Measurements from ENCODE around the gene MYO5B. TPM values are rescaled to one million over a fixed set of nuclear protein-coding genes. Genes with fewer than 3 reads are reported as not detected.

Gene MYO5B
- total and polyA plus RNA-seq, 8 donors, result 6.2 to 25.3 (median 12.6) TPM

- ATAC-seq (peak; percentile 20 to 50 (median 24)), DNase-seq (no peak), FAIRE-seq (no peak)
- WGBS, 2 donors, result 53 to 55% methylated on average over 2 of the region's 2 CpGs
- H3K27ac ChIP-seq, result peak overlapping the region in 2 of 4 donors; percentile 28 to 51
- TF ChIP-seq CTCF (IDR thresholded peaks at IDR 0.05), result no peak
- intact Hi-C loops (cut with DNase I), result no loop called here
- H3K4me1 ChIP-seq, result peaks cover 0 to 13% (median 0%) of the 10 kb centered on the region in 3 donors
- peaks cover 0 to 11% (median 0%) of the 10 kb centered on the region in 3 donors for H3K36me3 ChIP-seq
- no peak overlapping the region for H3K4me3 ChIP-seq
- H3K9me3 ChIP-seq, result no peaks in the 10 kb centered on the region
- no peaks in the 10 kb centered on the region for H3K27me3 ChIP-seq
Measured at GRCh38 chr18:49835405-49835804, 359.5 kb downstream of the MYO5B start.

DNA sequence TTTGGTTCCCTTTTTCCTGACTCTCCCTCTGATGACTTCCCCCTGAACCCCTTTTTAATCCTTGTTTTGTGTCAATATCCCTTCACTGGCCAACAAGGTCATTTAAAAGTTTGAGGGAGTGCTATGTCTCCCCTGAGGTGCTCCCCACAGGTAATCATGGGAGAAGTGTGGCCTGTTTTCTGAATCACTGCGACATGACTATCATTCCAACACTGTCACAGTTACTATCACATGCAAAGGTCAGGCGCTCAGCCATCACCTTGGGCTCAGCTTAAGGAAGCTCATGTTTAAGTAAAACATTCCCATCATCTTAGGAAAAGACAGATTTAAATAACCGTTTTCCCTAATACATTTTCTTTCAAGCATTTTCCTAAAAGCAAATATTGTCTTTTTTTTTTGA, 360.7 kb downstream of the MYO5B start:
- WGBS, 2 donors, result 62 to 96% methylated on average over 3 of the region's 3 CpGs
- H3K27ac ChIP-seq, result peak overlapping the region in 1 of 4 donors; percentile 51
- H3K36me3 ChIP-seq, result peaks cover 0 to 7% (median 0%) of the 10 kb centered on the region in 3 donors
- no peaks in the 10 kb centered on the region for H3K27me3 ChIP-seq
- ATAC-seq (no peak), DNase-seq (no peak), FAIRE-seq (no peak)
- H3K4me1 ChIP-seq, result peaks cover 0 to 13% (median 0%) of the 10 kb centered on the region in 3 donors
- no peak overlapping the region for H3K4me3 ChIP-seq
- intact Hi-C loops (cut with DNase I), result no loop called here
- TF ChIP-seq CTCF (IDR thresholded peaks at IDR 0.05), result no peak
- no peaks in the 10 kb centered on the region for H3K9me3 ChIP-seq

DNA sequence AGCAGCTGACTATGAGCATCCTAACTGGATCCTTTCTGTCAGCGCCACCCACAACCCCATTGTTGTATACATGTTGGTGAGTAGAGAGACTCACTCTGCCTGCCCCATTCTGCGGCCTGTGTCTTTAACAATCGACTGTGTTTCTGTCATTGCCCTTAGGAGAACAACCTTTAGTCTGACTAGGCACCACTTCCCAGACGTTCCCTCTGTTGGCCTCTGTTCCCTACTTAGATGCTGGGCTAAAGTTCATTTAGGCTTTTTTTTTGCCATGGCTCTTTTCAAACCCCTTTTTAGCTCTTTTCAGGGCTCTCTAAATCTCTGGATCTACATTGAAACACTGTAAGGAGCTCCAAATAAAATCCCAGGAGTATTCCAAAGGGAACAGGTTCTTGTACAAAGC, 361.1 kb downstream of the MYO5B start:
- intact Hi-C loops (cut with DNase I), result no loop called here
- WGBS, 2 donors, result 88 to 90% methylated on average over 4 of the region's 4 CpGs
- Histone ChIP-seq H3K27ac (peak overlapping the region in 1 of 4 donors; percentile 51), H3K27me3 (no peaks in the 10 kb centered on the region), H3K4me3 (no peak overlapping the region), H3K4me1 (peaks cover 0 to 13% (median 0%) of the 10 kb centered on the region in 3 donors), H3K9me3 (no peaks in the 10 kb centered on the region), H3K36me3 (peaks cover 0 to 7% (median 0%) of the 10 kb centered on the region in 3 donors)
- TF ChIP-seq CTCF (IDR thresholded peaks at IDR 0.05), result no peak
- ATAC-seq, result no peak
- DNase-seq, result no peak
- FAIRE-seq, result no peak

DNA sequence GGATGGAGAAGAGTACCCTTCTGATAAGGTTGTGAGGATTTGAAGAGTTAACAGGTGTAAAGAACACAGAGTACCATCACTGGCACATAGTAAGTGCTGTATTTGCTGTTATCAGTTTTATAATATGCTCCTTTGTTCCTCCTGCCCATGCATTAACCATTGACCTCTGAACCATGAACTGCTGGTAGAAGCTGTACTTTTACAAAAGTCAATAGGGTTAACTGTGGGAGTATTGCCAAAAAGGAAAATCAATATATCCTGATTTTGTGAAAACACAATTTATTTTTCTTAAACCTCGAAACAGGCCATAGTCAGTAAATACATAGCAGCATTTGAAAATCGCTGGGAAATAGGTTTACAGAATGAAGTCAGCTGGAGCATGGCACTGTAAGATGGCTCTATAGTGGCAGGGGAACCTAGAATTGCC, 362.7 kb downstream of the MYO5B start:
- H3K27me3 ChIP-seq, result no peaks in the 10 kb centered on the region
- H3K4me1 ChIP-seq, result peaks cover 0 to 13% (median 0%) of the 10 kb centered on the region in 3 donors
- 23 to 25% methylated on average over 2 of the region's 2 CpGs for WGBS, 2 donors
- intact Hi-C loops (cut with DNase I), result no loop called here
- H3K27ac ChIP-seq, result no peak overlapping the region
- no peak overlapping the region for H3K4me3 ChIP-seq
- FAIRE-seq (no peak), DNase-seq (no peak), ATAC-seq (no peak)
- no peak for TF ChIP-seq CTCF (IDR thresholded peaks at IDR 0.05)
- no peaks in the 10 kb centered on the region for H3K9me3 ChIP-seq
- peaks cover 0 to 6% (median 0%) of the 10 kb centered on the region in 3 donors for H3K36me3 ChIP-seq

DNA sequence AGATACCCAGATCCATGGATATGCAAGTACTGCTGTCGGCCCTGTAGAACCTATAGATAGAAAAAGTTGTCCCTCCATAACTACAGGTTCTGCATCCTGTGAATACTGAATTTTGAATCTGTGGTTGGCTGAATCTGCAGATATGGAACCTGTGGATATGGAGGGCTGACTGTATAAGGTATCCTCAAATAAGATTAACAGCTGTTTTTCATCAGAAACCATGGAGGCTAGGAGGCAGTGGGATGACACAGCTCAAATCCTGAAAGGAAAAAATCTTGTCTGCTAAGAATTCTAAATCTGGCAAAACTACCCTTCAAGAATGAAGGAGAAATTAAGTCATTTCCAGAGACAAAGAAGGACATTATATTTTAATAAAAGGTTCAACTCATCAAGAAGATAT, 367.0 kb downstream of the MYO5B start:
- Histone ChIP-seq H3K36me3 (no peaks in the 10 kb centered on the region), H3K27me3 (no peaks in the 10 kb centered on the region), H3K4me3 (no peak overlapping the region), H3K9me3 (no peaks in the 10 kb centered on the region), H3K4me1 (no peaks in the 10 kb centered on the region), H3K27ac (no peak overlapping the region)
- TF ChIP-seq CTCF (IDR thresholded peaks at IDR 0.05), result no peak
- intact Hi-C loops (cut with DNase I), result no loop called here
- no peak for FAIRE-seq
- no peak for DNase-seq
- no peak for ATAC-seq
- WGBS, 2 donors, result 97 to 100% methylated on average over 1 of the region's 1 CpG
